ENCODE measurements around the gene LAMTOR1.
"Not testable (repeated sequence)": the region's sequence is repeated elsewhere in the genome, so short reads cannot be mapped to it uniquely, and the experiment has no call there.

LAMTOR1 gene

GRCh38 chr11:72102946-72103753 lies at the start of gene LAMTOR1:
Gene LAMTOR1, minus strand, starts transcription at chr11:72103297. Its CDS starts 73 bp downstream, at chr11:72103224.
- FAIRE-seq (peak; percentile 96), DNase-seq (ENCODE audit: insufficient read length, low spot score) (peak; percentile 79)

- DNase-seq (ENCODE audit: insufficient read length, low spot score) (no peak), FAIRE-seq (no peak)
These were observed 47.8 kb upstream of the LAMTOR1 start for GRCh38 chr11:72150882-72151281.

- DNase-seq (ENCODE audit: insufficient read length, low spot score) (no peak), FAIRE-seq (no peak)
These were observed 43.5 kb upstream of the LAMTOR1 start for GRCh38 chr11:72146625-72147024.

- FAIRE-seq (no peak), DNase-seq (ENCODE audit: insufficient read length, low spot score) (no peak)
These were observed 41.9 kb upstream of the LAMTOR1 start for GRCh38 chr11:72144807-72145565.

- not testable (repeated sequence) for FAIRE-seq; DNase-seq (ENCODE audit: insufficient read length, low spot score)
These were observed 39.4 kb upstream of the LAMTOR1 start for GRCh38 chr11:72142543-72142942.

GRCh38 chr11:72142086-72142485 lies 39.0 kb upstream of the LAMTOR1 start:
- not testable (repeated sequence) for DNase-seq (ENCODE audit: insufficient read length, low spot score); FAIRE-seq

GRCh38 chr11:72141066-72141465 lies 38.0 kb upstream of the LAMTOR1 start:
- no peak for DNase-seq (ENCODE audit: insufficient read length, low spot score)
- no peak for FAIRE-seq

GRCh38 chr11:72140661-72141060 lies 37.6 kb upstream of the LAMTOR1 start:
- FAIRE-seq = no peak
- DNase-seq (ENCODE audit: insufficient read length, low spot score) = no peak

GRCh38 chr11:72139500-72139899 lies 36.4 kb upstream of the LAMTOR1 start:
- FAIRE-seq (no peak), DNase-seq (ENCODE audit: insufficient read length, low spot score) (no peak)

- DNase-seq (ENCODE audit: insufficient read length, low spot score) (no peak), FAIRE-seq (no peak)
These were observed 35.8 kb upstream of the LAMTOR1 start for GRCh38 chr11:72138821-72139390.

- no peak for DNase-seq (ENCODE audit: insufficient read length, low spot score)
- no peak for FAIRE-seq
These were observed 33.7 kb upstream of the LAMTOR1 start for GRCh38 chr11:72136684-72137262.

GRCh38 chr11:72135891-72136683 lies 33.0 kb upstream of the LAMTOR1 start:
- FAIRE-seq (no peak), DNase-seq (ENCODE audit: insufficient read length, low spot score) (no peak)

- not testable (repeated sequence) for DNase-seq (ENCODE audit: insufficient read length, low spot score); FAIRE-seq
These were observed 32.4 kb upstream of the LAMTOR1 start, which contains the start of gene FOLR3 for GRCh38 chr11:72135473-72135872. Gene FOLR3, plus strand, starts transcription at chr11:72135725. Its CDS starts 228 bp downstream, at chr11:72135953.

GRCh38 chr11:72132646-72133045 lies 29.5 kb upstream of the LAMTOR1 start:
- FAIRE-seq = no peak
- DNase-seq (ENCODE audit: insufficient read length, low spot score) = no peak

GRCh38 chr11:72129381-72129780 lies 26.3 kb upstream of the LAMTOR1 start:
- no peak for FAIRE-seq
- DNase-seq (ENCODE audit: insufficient read length, low spot score) = no peak

GRCh38 chr11:72127923-72128322 lies 24.8 kb upstream of the LAMTOR1 start:
- no peak for FAIRE-seq
- DNase-seq (ENCODE audit: insufficient read length, low spot score) = no peak

- FAIRE-seq (no peak), DNase-seq (ENCODE audit: insufficient read length, low spot score) (no peak)
These were observed 22.9 kb upstream of the LAMTOR1 start for GRCh38 chr11:72125956-72126355.

- no peak for DNase-seq (ENCODE audit: insufficient read length, low spot score)
- FAIRE-seq = no peak
These were observed 20.9 kb upstream of the LAMTOR1 start for GRCh38 chr11:72124046-72124445.

GRCh38 chr11:72123117-72123653 lies 20.1 kb upstream of the LAMTOR1 start:
- DNase-seq (ENCODE audit: insufficient read length, low spot score) (no peak), FAIRE-seq (no peak)

GRCh38 chr11:72122607-72123006 lies 19.5 kb upstream of the LAMTOR1 start:
- DNase-seq (ENCODE audit: insufficient read length, low spot score) (no peak), FAIRE-seq (no peak)
